Suprapubic skin (tissue), 4 donors: ENCODE data around the gene KRT35.

Experiments
- CTCF ChIP-seq, 2 donors: fragments of 200-600 bp in 1 of 2; fragments of 450-650 bp in 1 of 2; sonication (generic) in 1 of 2; IDR thresholded peaks; one replicate each; pipeline ENCODE4 v1.5.1; 2016 to 2019; ENCODE audit warnings: antibody characterized with exemption in 2 of 2, mild to moderate bottlenecking in 1 of 2, moderate library complexity in 1 of 2
- EP300 ChIP-seq: sonication (generic); formaldehyde crosslinking; IDR thresholded peaks from one replicate; pipeline ENCODE4 v1.6.1; 2017; ENCODE audit warnings: antibody characterized with exemption
- POLR2A ChIP-seq, 2 donors: fragments of 450-650 bp; IDR thresholded peaks; one replicate each; pipeline ENCODE4 v1.6.1; 2017; ENCODE audit warnings: antibody characterized with exemption in 2 of 2, mild to moderate bottlenecking in 2 of 2, moderate library complexity in 2 of 2
- POLR2AphosphoS5 ChIP-seq, 3 donors: sonication (generic); formaldehyde crosslinking; IDR thresholded peaks; one replicate each; pipeline ENCODE4 v1.6.1; 2017; ENCODE audit warnings: antibody characterized with exemption in 3 of 3

- no peak for TF ChIP-seq CTCF (IDR thresholded peaks at IDR 0.05)
- TF ChIP-seq EP300: no peak
- TF ChIP-seq POLR2AphosphoS5 (IDR thresholded peaks at IDR 0.05): no peak
- no peak for TF ChIP-seq POLR2A (IDR thresholded peaks at IDR 0.05)
Observed at GRCh38 chr17:41500131-41500911, 19.4 kb upstream of the KRT35 start.
